HTR-8/SVneo (cell line): Measurements from ENCODE around the gene DIP2C.
"Not testable (repeated sequence)": the region's sequence is repeated elsewhere in the genome, so short reads cannot be mapped to it uniquely, and the experiment has no call there.

Experiments used
- DNase-seq: peaks from one replicate; pipeline ENCODE4 v3.0.0; 2011; ENCODE audit warnings: low spot score, mixed read lengths; ENCODE audit not compliant: insufficient read length
- FAIRE-seq: peaks from 2 replicates; lab custom pipeline; 2011; peaks lifted over from hg19 to GRCh38; lab: Jason Lieb, UNC

The DIP2C gene

GRCh38 chr10:662686-663465 is 26.6 kb downstream of the DIP2C start:
- DNase-seq (no peak), FAIRE-seq (no peak)

- no peak for DNase-seq
- FAIRE-seq: no peak
Observed at GRCh38 chr10:662223-662605, 27.3 kb downstream of the DIP2C start.

GRCh38 chr10:661597-662222 is 27.8 kb downstream of the DIP2C start:
- no peak for DNase-seq
- FAIRE-seq: no peak

- no peak for FAIRE-seq
- no peak for DNase-seq
Observed at GRCh38 chr10:660970-661596, 28.4 kb downstream of the DIP2C start.

DNA sequence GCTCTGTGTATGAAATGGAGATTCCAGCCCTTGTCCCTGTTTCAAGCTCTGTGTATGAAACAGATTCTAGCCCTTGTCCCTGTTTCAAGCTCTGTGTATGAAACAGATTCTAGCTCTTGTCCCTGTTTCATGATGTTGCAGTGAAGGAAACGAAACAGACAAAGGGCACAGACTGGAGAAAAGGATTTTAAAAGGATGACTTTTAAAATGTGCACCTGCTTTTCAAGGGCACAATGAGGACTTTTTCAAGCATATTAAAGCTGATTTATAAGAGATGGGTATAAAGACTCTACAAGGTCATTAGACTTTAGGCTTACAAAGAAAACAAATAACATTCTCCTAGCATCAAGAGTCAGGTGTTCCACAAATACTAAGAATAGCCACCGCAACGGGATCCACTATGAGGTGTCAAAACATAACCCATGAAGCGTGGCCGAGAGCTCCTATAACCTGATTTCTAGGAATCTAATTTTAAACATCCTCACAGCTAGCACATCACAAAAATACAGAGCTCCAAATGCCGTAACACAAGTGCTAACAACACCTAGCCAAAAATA is 29.0 kb downstream of the DIP2C start:
- DNase-seq (no peak), FAIRE-seq (no peak)

DNA sequence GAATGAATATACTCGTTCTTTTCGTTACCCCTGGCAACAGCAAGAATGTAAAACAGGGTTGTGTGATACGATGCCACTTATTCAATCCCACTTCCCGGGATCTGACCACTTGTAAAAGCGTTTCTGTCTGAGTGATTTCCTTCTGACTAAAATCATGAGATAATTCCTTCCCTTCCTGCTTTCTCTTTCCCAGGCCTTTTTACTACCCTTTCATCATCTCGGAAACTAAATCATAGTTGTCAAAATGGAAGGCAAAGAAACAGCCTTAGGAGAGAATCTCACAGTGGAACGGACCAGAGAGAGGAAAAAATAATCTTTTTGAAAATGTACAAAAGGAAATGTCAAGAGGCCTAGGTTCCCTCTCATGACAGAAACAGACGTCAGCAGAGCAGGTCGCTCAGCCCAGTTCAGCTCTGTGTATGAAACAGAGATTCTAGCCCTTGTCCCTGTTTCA is 29.8 kb downstream of the DIP2C start:
- DNase-seq (no peak), FAIRE-seq (no peak)

GRCh38 chr10:657816-658350 is 31.6 kb downstream of the DIP2C start:
- peak; percentile 46 for FAIRE-seq
- DNase-seq: not testable (repeated sequence)

DNA sequence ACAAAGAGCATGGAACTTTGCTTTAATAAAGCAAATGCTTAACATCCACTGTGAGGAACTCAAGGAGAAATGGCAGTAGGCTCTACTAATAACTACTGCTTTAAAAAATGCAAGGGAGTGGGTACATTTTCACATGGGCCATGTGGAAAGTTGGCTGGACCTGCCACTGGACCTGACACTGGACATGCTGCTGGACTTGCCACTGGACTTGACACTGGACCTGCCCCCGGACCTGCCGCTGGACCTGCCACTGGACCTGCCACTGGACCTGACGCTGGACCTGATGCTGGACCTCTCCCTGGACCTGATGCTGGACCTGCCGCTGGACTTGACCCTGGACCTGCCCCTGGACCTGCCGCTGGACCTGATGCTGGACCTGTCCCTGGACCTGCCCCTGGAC is 32.6 kb downstream of the DIP2C start:
- no peak for FAIRE-seq
- DNase-seq: no peak

GRCh38 chr10:655184-655583 is 34.3 kb downstream of the DIP2C start:
- no peak for FAIRE-seq

GRCh38 chr10:654647-654996 is 34.8 kb downstream of the DIP2C start:
- no peak for FAIRE-seq
- DNase-seq: no peak

More at GRCh38 chr10:655184-655583, 34.3 kb downstream of the DIP2C start:
- DNase-seq: no peak

DNA sequence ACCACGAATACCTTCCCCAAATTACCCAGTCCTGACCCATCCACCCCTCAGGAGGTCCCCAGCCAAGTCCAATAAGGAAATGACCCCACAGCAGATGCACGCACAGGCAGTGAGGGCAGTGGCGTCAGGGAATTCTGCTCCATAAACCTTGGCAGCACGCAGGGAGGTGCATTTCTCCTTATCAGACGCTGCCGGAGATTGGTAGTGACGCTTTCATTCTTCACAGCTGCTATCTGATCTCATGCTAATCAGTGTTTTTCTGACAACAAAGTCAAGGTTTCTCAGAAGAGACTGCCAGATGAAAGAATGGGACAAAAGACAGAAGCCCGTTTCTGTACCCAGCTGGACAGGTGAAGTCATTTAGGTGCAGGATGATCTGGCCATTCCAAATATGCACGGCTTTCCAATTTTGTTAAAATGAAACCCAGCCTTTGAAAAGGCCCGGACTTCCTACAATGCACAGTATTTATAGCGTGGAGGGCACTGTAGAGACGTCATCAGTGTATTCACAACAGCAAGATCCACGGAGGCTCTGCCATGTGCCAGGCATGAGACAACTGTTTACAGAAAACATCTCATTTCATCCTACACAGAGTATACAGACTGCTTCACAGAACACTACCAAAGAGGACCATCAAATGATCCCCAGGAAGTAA is 35.3 kb downstream of the DIP2C start:
- FAIRE-seq: no peak
- no peak for DNase-seq

- not testable (repeated sequence) for FAIRE-seq, DNase-seq
Observed at GRCh38 chr10:652832-653459, 36.5 kb downstream of the DIP2C start.

- DNase-seq: no peak
- no peak for FAIRE-seq
Observed at GRCh38 chr10:652233-652632, 37.2 kb downstream of the DIP2C start.

GRCh38 chr10:651692-652091 is 37.8 kb downstream of the DIP2C start:
- DNase-seq (no peak), FAIRE-seq (no peak)

DNA sequence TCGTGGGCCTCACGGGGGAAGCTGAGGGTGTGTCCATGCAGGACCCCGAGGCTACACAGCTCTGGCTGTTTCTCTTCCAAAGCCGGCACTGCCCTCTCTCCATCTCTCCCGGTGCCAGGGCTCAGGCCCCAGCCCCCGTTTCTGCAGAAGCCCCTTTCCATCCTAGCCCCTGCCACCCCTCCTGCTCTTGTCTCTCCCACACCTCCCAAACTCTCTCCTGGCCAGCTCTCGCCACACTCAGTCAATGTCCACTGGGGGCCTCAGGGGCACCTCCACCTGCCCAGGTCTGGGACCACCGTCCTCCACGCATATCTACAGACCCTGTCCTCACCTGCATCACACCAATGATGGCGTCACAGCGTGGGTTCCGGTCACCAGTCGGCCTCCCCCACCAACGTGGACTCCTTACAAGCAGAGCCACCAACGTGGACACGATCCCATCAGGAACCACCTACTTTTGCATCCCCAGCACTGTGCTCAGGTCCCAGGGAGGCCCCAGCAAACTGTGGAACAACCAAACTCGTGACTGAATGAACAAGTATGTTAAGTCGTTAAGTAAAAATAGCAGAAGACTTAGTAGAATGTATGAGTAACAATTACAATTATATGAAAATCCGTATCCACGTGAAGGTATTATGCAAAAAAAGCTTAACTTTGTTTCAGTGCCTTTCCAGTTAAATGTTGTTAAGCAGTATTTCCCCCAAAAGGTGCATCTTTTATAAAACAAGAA is 38.4 kb downstream of the DIP2C start:
- no peak for FAIRE-seq

DNA sequence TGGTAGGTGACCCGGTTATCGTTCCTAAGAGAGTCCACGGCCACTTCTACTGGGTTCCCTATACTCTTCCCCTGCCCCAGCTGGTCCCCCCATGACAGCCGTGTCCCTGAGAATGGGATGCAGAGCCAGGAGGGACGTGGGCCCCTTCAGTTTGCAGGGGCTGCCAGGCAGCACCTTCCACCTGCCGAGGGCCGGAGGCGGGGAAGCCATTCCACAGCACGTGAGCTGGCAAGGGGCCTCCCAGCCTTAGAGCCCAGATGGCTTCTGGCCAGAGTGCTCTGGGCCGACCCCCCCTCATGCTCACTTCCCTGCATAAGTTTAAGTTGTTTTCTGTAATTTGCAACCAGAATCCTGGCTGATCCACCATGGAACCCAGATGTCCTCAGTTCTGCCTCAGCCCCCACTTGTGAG is 39.0 kb downstream of the DIP2C start:
- FAIRE-seq: no peak
- no peak for DNase-seq

More for the DNA sequence above, 38.4 kb downstream of the DIP2C start:
- no peak for DNase-seq

DNA sequence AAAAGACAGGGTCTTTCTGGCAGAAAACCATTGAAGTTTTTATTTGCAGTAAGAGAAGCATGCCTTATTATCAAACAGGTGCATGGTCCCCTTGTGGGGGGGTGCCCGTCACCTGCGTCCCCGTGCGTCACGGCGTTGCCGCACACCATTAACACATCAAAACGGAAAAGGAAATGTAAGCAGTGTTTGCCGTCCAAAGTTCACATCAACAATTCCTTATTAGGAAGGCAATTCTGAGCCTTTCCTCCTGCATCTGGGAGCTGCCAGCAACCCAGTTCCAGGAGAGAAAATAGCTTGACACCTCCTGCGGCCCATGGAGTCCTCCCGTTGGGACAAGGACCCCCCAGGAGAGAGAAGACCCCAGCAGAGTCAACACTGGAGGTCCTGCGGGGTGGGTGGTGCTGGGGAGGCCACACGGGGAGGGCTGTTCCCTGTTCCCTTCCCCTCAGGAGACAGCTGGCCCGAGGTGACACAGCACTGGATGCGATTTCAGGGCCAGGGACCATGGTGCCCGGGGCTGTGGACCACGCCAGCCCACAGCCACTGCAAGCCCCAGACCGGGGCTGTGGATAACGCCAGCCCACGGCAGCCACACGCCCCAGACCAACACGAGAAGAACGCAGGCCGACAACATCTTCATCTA is 39.5 kb downstream of the DIP2C start:
- DNase-seq: no peak

DNA sequence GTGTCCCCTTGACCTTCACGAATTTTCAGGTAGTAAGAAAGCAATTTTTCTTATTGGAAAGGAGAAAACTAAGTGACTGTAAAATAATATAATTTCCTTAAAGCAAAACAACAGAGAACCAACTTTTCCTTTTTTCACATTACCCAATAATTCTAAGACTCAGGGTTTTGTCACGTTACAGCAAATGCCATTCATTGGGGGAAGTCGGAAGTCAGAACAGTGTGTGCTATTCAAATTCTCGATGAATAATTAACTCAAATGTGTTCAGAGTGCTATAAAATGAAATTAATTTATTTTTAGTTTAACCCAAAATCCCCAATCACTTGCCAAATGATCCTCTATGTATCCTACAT is 40.0 kb downstream of the DIP2C start:
- no peak for DNase-seq
- FAIRE-seq: no peak

More for the DNA sequence above, 39.5 kb downstream of the DIP2C start:
- no peak for FAIRE-seq

GRCh38 chr10:647019-647418 is 42.4 kb downstream of the DIP2C start:
- DNase-seq: not testable (repeated sequence)
- FAIRE-seq: peak; percentile 36
